ENCODE results near the gene PTX4. TPM values are rescaled to one million over a fixed set of nuclear protein-coding genes. Genes with fewer than 3 reads are reported as not detected.

Gene PTX4, protein sequence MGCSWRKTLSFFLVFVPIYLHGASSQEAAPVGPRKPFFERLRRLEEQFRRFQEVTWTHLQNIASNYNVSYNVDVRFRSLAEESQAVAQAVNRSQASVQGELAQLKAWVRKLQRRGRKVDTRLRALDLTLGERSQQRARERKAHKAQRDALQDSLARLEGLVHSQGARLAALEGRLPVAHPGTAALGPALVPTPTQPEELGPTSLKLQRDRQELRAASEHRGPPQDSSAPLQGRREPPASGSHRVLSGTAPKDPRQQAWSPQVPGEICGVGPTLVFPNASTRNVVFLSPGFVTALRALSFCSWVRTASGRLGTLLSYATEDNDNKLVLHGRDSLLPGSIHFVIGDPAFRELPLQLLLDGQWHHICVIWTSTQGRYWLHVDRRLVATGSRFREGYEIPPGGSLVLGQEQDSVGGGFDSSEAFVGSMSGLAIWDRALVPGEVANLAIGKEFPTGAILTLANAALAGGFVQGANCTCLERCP
- polyA plus RNA-seq (ENCODE audit: insufficient read length in 4 of 4): not detected

DNA sequence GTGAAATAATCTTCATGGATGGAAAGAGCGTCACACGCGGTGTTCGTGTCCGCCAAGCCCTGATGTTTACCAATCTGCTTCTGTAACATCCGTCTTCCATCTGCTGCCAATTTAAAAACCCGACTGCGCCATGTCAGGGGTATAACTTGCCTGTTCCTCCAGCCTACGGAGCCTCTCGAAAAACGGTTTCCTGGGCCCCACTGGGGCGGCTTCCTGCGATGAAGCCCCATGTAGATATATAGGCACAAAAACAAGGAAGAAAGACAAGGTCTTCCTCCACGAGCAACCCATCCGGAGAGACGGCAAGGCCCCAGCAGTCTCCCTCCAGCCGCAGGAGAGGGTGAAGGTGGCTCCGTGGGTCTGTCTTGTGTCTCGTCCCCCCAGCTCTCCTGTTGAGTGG lies at the start of gene PTX4:
Gene PTX4 (minus strand): TSS at position 326 of the 400 bp plus-strand sequence. CDS start 35 bp downstream, at position 291.
- DNase-seq (ENCODE audit: low read depth in 4 of 4, low spot score in 2 of 4): no peak

DNA sequence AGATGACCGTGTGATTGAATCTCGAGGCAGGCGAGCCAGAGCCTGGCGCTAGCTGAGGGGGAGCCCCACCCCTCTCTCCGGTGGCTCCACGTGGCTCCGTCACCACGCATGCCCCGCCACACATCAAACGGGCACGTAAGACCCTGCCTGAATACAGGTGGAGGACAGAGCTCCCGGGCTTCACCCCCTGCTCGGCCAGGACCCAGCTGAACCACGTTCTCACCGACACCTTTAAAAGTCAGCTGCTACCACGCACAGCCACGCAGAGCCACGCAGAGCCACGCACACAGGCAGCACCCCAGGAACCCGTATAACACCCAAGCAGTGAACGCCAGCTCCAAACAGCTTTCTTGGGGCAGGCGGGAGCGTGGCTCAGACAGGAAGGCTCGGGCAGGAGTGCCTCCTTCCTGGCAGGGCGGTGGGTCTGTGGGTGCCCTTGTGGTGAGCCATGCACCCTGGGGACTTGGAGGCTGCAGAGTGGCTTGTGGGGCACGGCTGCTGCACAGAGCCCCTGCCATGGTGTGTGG lies 49.1 kb upstream of the PTX4 start:
- no peak for DNase-seq (ENCODE audit: low read depth in 4 of 4, low spot score in 2 of 4)

DNA sequence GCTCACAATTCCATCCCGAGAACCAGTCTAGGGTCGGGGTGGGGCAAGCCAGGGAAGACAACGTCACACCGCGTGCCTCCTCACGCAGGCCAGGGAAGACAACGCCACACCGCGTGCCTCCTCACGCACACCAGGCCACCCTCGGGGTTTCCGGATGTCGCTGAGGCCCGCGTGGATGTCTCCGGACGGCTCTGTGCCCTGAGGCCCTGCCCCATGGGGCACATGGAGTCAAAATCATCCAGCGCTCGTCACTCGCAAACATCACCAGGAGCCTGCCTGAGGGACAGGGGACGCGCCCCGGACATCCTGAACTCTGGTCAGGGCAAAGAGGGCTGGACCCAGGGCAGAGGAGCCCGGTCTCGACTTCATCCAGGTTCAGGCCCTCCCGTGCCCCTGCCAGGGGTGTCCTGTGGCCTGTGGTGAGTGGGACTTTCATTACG lies 48.4 kb upstream of the PTX4 start:
- DNase-seq (ENCODE audit: low read depth in 4 of 4, low spot score in 2 of 4): no peak

DNA sequence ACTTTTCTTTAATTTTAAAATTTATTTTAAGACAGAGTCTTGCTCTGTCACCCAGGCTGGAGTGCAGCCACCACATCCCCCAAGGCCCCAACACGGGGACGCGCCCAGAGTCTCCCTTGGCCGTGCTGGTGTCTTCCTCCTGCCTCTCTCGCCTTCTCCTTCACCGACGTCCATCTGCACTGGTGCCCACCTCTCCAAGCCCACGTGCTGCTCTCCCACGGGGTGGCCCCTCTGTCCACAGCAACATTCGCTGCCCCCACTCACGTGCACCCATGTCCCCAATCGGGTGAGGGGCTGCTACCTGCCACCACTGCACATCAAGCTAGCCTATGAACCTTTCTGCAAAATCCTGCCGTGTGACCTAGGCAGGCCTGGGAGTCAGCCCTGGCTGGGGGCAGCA lies 47.9 kb upstream of the PTX4 start:
- no peak for DNase-seq (ENCODE audit: low read depth in 4 of 4, low spot score in 2 of 4)

DNA sequence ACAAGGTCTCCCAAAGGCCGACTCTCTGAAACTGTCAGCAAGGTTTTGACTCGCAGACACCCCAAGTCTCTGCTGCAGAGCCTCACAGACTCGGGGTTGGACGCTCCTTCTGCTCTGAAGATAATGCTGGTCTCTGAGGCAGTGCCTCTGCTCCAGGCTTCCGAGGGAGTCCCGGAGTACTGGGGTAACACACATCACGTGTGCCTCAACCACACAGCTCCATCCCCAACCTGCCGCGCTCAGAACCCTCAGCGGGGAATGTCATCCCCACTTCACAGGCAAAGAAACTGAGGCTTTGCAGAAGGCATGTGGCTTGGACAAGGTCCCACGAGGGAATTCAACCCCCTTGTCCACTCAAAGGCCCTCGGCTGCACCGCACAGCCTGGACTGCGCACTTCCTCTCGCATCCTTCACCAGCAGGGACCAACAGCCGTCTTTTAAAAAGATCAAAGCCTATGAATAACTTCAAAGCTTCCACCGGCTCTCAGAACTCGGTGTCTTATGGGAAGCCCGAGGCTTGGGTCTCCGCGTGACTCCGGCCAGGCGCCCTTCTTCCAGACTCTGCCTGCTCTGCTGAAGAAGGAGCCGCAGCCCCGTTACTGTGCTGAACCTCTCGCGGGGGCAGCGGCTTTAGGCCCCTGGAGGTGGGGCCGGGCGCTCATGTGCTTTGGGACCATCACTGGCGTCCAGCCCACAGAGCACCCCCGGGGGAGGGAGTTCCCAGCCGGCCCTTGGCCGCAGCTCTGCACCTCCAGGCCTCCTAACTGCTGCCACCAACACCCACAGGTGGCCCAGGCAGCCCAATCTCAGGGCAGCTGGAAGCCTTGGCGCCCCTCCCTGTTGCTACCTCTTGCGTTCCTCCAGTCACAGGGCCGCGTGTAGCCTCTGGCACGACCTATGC lies 46.9 kb upstream of the PTX4 start:
- DNase-seq (ENCODE audit: low read depth in 4 of 4, low spot score in 2 of 4): no peak

GRCh38 chr16:1534021-1535020 lies 45.6 kb upstream of the PTX4 start:
- DNase-seq (ENCODE audit: low read depth in 4 of 4, low spot score in 2 of 4): no peak

GRCh38 chr16:1533443-1533951 lies 44.8 kb upstream of the PTX4 start, which contains the start of gene TMEM204:
TMEM204 (plus strand) TSS chr16:1533666; CDS start chr16:1534276, 610 bp downstream.
- DNase-seq (ENCODE audit: low read depth in 4 of 4, low spot score in 2 of 4): no peak

DNA sequence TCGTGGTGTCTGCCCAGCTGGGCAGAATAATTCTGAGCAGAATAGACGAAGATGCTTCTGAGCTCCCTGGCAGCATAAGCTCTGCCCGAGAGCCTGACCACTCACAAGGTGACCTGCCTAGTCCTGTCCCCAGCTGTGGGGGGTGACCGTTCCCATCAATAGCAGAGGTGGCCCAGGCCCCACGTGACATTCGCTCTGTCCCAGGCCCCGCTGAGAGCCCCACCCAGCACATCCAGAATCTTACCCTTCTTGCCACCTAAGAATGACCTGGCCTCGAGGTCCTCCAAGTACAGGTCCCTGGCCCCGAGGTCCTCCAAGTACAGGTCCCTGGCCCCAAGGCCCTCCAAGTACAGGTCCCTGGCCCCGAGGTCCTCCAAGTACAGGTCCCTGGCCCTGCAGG lies 44.0 kb upstream of the PTX4 start:
- DNase-seq (ENCODE audit: low read depth in 4 of 4, low spot score in 2 of 4): no peak

DNA sequence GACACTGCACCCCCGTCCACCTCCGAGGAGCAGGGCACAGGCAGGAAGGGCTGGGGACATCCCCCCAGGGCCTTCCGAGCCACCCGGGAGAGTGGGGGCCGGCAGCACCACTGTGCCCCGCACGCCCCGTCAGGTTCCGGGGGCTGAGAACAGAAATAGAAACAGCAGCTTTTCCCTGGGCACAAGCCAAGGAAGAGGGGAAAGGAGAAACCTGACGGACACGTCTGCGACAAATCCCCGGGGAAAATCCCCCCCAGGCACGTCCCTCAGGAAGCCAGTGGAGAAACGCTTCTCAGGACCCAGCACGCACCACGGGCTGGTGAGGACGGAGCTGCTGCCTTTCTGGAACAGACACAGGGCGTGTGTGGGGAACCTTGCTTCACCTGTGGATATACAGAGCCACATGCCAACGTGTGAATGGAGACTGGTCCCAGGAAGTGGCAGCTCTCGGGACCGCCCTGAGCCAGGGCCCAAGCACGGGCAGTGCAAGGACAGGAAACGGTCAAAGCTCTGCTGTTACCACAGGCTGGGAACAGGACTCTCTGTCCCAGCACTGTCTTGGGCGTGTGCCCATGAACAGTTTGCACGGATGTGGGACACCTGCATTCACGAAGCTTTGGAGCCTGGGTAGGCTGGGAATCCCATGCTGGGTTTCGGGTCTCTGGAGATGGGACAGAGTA lies 43.5 kb upstream of the PTX4 start:
- DNase-seq (ENCODE audit: low read depth in 4 of 4, low spot score in 2 of 4): no peak

DNA sequence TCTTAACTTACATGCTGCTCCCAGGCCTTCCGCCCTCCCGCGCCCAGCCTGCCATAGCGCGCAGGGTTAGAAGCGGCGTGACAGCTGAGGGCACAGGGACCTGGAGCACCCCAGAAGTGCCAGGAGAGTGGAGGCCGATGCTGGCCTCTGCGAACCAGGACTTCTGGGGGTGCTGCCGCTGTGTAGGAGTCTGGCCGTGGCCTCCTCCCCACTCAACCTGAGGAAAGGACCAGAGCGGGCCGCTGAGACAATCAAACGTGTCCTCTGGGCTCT lies 42.8 kb upstream of the PTX4 start:
- DNase-seq (ENCODE audit: low read depth in 4 of 4, low spot score in 2 of 4): no peak

- DNase-seq (ENCODE audit: low read depth in 4 of 4, low spot score in 2 of 4): no peak
Observed at GRCh38 chr16:1530883-1531637, 42.3 kb upstream of the PTX4 start.

- no peak for DNase-seq (ENCODE audit: low read depth in 4 of 4, low spot score in 2 of 4)
Observed at GRCh38 chr16:1530349-1530882, 41.7 kb upstream of the PTX4 start.

- DNase-seq (ENCODE audit: low read depth in 4 of 4, low spot score in 2 of 4): no peak
Observed at GRCh38 chr16:1528921-1529537, 40.3 kb upstream of the PTX4 start.

GRCh38 chr16:1527836-1528811 lies 39.4 kb upstream of the PTX4 start:
- DNase-seq (ENCODE audit: low read depth in 4 of 4, low spot score in 2 of 4): no peak

DNA sequence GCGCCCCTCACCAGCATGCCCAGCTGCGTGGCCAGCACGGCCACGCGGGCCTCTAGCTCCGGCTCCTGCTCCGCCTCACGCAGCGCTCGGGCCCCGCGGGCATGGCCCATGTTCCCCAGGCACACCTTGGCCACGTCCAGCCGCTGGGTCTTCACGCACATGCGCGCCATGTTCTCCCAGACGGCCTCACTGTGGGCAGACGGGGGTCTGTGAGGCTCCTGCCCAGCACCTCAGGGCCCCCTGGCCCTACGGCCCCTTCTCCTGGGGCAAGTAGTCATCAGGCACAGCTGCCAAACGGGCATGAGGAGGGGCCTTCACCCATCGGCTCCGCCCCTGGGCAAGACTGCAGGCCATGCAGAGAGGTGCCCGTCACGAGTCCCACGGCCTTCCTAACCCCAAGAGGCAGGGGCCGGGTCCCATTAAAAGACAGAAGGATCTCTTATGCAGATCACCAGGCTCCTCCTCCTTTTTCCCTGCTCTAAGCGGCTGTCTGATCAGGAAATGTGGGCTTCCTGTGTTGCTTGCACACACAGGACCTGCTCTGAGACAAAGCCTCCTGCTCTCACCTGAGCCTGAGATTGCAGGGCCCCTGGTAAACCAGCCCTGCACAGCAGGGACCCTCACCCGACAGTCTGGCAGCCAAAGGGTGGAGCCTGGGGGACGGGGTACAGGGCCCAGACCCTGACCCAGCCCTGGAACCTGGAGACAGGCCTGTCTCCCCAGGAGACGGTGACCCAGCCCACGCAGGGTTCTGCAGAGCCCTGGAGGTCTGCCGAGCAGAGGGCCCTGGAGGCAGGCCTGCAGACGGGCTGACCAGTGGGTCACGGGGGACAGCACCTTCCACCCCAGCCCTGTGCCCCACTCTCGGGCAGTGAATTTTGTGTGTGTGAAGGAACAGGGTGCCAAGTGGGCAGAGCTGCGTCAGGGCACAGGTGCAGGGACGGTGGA lies 38.1 kb upstream of the PTX4 start:
- no peak for DNase-seq (ENCODE audit: low read depth in 4 of 4, low spot score in 2 of 4)

All from left renal cortex interstitium (tissue), 4 donors.